Activated CD4-positive, alpha-beta T cell treated with anti-CD3 and anti-CD28 coated beads, Interleukin-2, amount 10 ng/mL, durations not matched to agents 7 days and 5 days (primary cell): Measurements from ENCODE around the gene ITPRIP. TPM values are rescaled to one million over a fixed set of nuclear protein-coding genes. Genes with fewer than 3 reads are reported as not detected.

Experiments used
- CTCF ChIA-PET: fragments of 350-600 bp; sonication (Branson Sonifier 250); formaldehyde crosslinking; loops from one replicate; lab custom pipeline; 2021; ENCODE audit warnings: antibody characterized with exemption; lab: Charles Lee
- POLR2A ChIA-PET: fragments of 350-600 bp; sonication (Branson Sonifier 250); formaldehyde crosslinking; loops from one replicate; lab custom pipeline; 2021; ENCODE audit warnings: antibody characterized with exemption; lab: Charles Lee
- DNase-seq: peaks from one replicate; pipeline ENCODE4 v3.0.0-alpha.2; 2020
- H3K27ac Mint-ChIP-seq: one replicate; pipeline ENCODE4 v1.8.0; 2021; ENCODE audit warnings: mild to moderate bottlenecking, moderate library complexity, mixed read lengths
- H3K27me3 Mint-ChIP-seq: one replicate; pipeline ENCODE4 v1.8.0; 2021; ENCODE audit warnings: mixed read lengths
- H3K36me3 Mint-ChIP-seq: one replicate; pipeline ENCODE4 v1.8.0; 2021; ENCODE audit warnings: low read depth, mixed read lengths
- H3K4me1 Mint-ChIP-seq: one replicate; pipeline ENCODE4 v1.8.0; 2021; ENCODE audit warnings: mixed read lengths
- H3K4me3 Mint-ChIP-seq: one replicate; pipeline ENCODE4 v1.8.0; 2021; ENCODE audit warnings: mild to moderate bottlenecking, moderate library complexity, mixed read lengths
- H3K9me3 Mint-ChIP-seq: one replicate; pipeline ENCODE4 v1.8.0; 2021; ENCODE audit warnings: mixed read lengths
- total RNA-seq, 2 experiments: library from RNA; stranded (reverse); gene quantifications; one replicate each; pipeline ENCODE4 v1.2.3, GENCODE V29; 2021

The ITPRIP gene
- total RNA-seq, 2 experiments from 2014 or later: 24.9 to 26.5 TPM

- DNase-seq: no peak
- no peaks in the 10 kb centered on the region for H3K9me3 Mint-ChIP-seq
- CTCF ChIA-PET: interaction anchor here (0.6 to 3.7 kb wide), 8 partner anchors 16 to 71 kb away, joined by 3 to 19 read pairs (median 3); partner anchors contain the start of genes CFAP58 and ITPRIP
- POLR2A ChIA-PET: no interaction called here
- H3K4me1 Mint-ChIP-seq: peaks cover 92% of the 10 kb centered on the region
- H3K27ac Mint-ChIP-seq: peak overlapping the region; percentile 88
- H3K4me3 Mint-ChIP-seq: peak overlapping the region; percentile 71
- H3K27me3 Mint-ChIP-seq: no peaks in the 10 kb centered on the region
- peaks cover 43% of the 10 kb centered on the region for H3K36me3 Mint-ChIP-seq
Observed at GRCh38 chr10:104321725-104322415, 16.4 kb downstream of the ITPRIP start.

- Mint-ChIP-seq H3K9me3 (no peaks in the 10 kb centered on the region), H3K36me3 (peaks cover 39% of the 10 kb centered on the region), H3K27me3 (no peaks in the 10 kb centered on the region), H3K4me1 (peaks cover 85% of the 10 kb centered on the region), H3K27ac (peak overlapping the region; percentile 88), H3K4me3 (no peak overlapping the region)
- POLR2A ChIA-PET: no interaction called here
- CTCF ChIA-PET: interaction anchor here (0.6 to 3.7 kb wide), 4 partner anchors 15 to 47 kb away, joined by 3 to 19 read pairs (median 3); partner anchors contain the start of gene ITPRIP
- DNase-seq: no peak
Observed at GRCh38 chr10:104321226-104321625, 17.0 kb downstream of the ITPRIP start.

GRCh38 chr10:104318810-104319741 is 19.2 kb downstream of the ITPRIP start:
- Mint-ChIP-seq H3K4me1 (peaks cover 64% of the 10 kb centered on the region), H3K9me3 (no peaks in the 10 kb centered on the region), H3K4me3 (no peak overlapping the region), H3K27ac (peak overlapping the region; percentile 62), H3K27me3 (no peaks in the 10 kb centered on the region), H3K36me3 (peaks cover 27% of the 10 kb centered on the region)
- POLR2A ChIA-PET: no interaction called here
- no peak for DNase-seq
- CTCF ChIA-PET: interaction anchor here (0.8 to 1.3 kb wide), 2 partner anchors 19 to 26 kb away, joined by 3 to 4 read pairs; no protein-coding TSS in a partner anchor

DNA sequence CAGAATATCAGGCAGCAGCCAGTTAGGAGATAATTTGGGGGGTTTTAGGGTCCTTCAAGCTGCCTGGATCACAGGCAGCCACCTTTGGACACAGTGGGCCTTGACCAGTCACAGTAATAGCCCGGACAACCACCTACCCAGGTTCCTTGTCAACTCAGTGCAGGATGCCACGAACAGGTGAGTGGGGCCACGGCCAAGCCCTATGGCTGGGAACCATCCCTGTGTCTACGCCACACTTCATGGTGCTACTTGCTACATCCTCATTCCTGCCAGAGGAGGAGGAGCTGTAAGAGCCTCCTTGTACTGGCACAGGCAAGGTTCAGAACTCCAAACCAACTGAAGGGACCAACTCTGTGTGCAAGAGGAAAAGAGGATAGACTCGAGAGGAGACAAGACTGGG is 19.9 kb downstream of the ITPRIP start:
- no peak overlapping the region for H3K27ac Mint-ChIP-seq
- DNase-seq: no peak
- H3K9me3 Mint-ChIP-seq: no peaks in the 10 kb centered on the region
- H3K4me3 Mint-ChIP-seq: no peak overlapping the region
- H3K4me1 Mint-ChIP-seq: peaks cover 56% of the 10 kb centered on the region
- peaks cover 28% of the 10 kb centered on the region for H3K36me3 Mint-ChIP-seq
- CTCF ChIA-PET: interaction anchor here (1.0 to 1.3 kb wide), 2 partner anchors 18 to 20 kb away, joined by 4 read pairs; partner anchors contain the start of gene ITPRIP
- POLR2A ChIA-PET: no interaction called here
- H3K27me3 Mint-ChIP-seq: no peaks in the 10 kb centered on the region

DNA sequence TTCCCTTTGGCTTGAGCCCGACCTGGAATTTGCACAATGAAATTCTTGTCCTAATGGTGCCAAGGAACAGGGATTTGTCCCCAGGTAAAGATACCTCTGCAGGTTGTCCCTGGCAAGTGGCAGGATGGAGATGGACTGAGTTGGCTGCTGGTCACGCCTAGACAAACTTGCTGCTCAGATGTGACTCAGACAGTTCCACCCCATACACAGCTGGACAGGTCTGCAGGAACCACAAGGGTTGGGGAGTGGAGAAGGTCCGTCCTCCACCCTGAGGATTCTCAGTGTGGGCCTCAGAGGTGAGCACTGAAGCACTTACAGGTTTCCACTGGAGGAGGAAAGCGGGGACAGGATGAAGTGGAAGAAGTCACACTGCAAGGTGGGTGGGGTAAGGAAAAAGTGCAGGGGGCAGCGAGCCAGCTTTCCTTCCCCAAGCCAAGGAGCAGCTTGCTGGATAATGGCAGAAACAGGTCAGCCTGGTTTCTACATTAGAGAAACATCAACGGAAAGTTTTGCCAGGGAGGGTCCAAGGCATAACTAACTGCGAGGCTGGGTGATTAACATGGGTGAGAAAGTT is 20.5 kb downstream of the ITPRIP start:
- POLR2A ChIA-PET: no interaction called here
- no peaks in the 10 kb centered on the region for H3K9me3 Mint-ChIP-seq
- DNase-seq: no peak
- CTCF ChIA-PET: interaction anchor here (1.0 to 3.5 kb wide), 3 partner anchors 12 to 20 kb away, joined by 4 to 15 read pairs (median 4); partner anchors contain the start of gene ITPRIP
- no peak overlapping the region for H3K27ac Mint-ChIP-seq
- peaks cover 31% of the 10 kb centered on the region for H3K36me3 Mint-ChIP-seq
- H3K27me3 Mint-ChIP-seq: no peaks in the 10 kb centered on the region
- H3K4me3 Mint-ChIP-seq: no peak overlapping the region
- peaks cover 51% of the 10 kb centered on the region for H3K4me1 Mint-ChIP-seq

DNA sequence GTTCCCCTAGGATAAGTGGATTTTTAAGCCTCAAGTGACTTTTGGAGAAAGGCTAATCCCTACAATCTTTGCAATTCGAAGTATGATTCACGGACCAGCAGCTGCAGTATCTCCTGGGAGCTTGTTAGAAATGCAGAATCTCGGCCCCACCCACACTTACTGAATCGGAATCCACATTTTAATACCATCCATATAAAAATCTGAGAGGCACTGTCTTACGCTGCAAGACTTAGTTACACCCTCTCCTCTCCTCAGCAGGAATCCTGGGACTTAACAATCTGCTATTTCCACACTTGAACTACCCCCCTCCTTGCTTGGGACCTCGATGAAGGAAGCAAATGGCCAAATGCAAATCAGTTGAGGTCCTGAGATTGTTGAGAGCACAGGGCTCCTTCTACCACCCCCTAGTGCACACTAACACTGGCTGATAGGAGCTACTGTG is 21.0 kb downstream of the ITPRIP start:
- Mint-ChIP-seq H3K27me3 (no peaks in the 10 kb centered on the region), H3K9me3 (no peaks in the 10 kb centered on the region), H3K4me1 (peaks cover 48% of the 10 kb centered on the region), H3K36me3 (peaks cover 33% of the 10 kb centered on the region), H3K27ac (no peak overlapping the region), H3K4me3 (no peak overlapping the region)
- CTCF ChIA-PET: interaction anchor here (1.0 to 3.5 kb wide), 4 partner anchors 10 to 21 kb away, joined by 4 to 15 read pairs (median 4); partner anchors contain the start of gene ITPRIP
- POLR2A ChIA-PET: no interaction called here
- DNase-seq: no peak

GRCh38 chr10:104316321-104317099 is 21.8 kb downstream of the ITPRIP start:
- ChIA-PET CTCF (interaction anchor here (1.0 to 3.5 kb wide), 7 partner anchors 10 to 35 kb away, joined by 3 to 15 read pairs (median 4); no protein-coding TSS in a partner anchor), POLR2A (no interaction called here)
- Mint-ChIP-seq H3K9me3 (no peaks in the 10 kb centered on the region), H3K27ac (no peak overlapping the region), H3K4me1 (peaks cover 47% of the 10 kb centered on the region), H3K27me3 (no peaks in the 10 kb centered on the region), H3K36me3 (peaks cover 36% of the 10 kb centered on the region), H3K4me3 (no peak overlapping the region)
- DNase-seq: no peak

- no peaks in the 10 kb centered on the region for H3K9me3 Mint-ChIP-seq
- peaks cover 47% of the 10 kb centered on the region for H3K4me1 Mint-ChIP-seq
- ChIA-PET CTCF (interaction anchor here (1.1 to 3.5 kb wide), 7 partner anchors 9 to 38 kb away, joined by 3 to 15 read pairs (median 4); no protein-coding TSS in a partner anchor), POLR2A (no interaction called here)
- peaks cover 41% of the 10 kb centered on the region for H3K36me3 Mint-ChIP-seq
- H3K27me3 Mint-ChIP-seq: no peaks in the 10 kb centered on the region
- no peak overlapping the region for H3K4me3 Mint-ChIP-seq
- DNase-seq: no peak
- H3K27ac Mint-ChIP-seq: no peak overlapping the region
Observed at GRCh38 chr10:104315486-104315921, 22.8 kb downstream of the ITPRIP start.

- peaks cover 44% of the 10 kb centered on the region for H3K36me3 Mint-ChIP-seq
- no peaks in the 10 kb centered on the region for H3K9me3 Mint-ChIP-seq
Observed at GRCh38 chr10:104314591-104315485, 23.4 kb downstream of the ITPRIP start.

DNA sequence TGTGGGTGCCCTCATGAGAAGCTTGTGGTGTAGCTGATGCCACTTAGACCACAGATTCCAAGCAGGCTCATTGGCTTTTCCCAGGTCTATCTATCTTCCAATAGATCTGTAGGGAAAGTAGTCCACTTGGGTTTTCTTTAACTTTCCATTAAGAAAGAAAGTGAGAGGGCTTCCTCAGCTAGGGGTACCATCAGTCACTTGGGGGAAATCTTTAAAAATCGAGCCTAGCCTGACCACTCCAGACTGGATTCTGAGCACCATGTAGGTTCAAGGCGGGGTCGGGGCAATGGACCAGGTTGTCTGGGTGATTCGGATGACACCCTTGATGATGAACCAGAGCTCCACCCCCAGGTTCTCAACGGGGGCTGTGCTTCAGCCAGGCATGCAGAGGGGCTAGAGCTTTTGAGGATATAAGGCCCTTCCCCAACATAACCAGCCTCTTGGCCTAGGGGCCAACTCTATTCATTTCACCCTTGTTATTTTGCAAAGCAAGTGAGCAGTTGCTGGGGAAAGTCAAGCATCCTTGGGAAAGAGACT is 27.0 kb downstream of the ITPRIP start:
- Mint-ChIP-seq H3K4me1 (peaks cover 59% of the 10 kb centered on the region), H3K36me3 (peaks cover 52% of the 10 kb centered on the region), H3K4me3 (no peak overlapping the region), H3K27ac (peak overlapping the region; percentile 27), H3K27me3 (no peaks in the 10 kb centered on the region), H3K9me3 (no peaks in the 10 kb centered on the region)
- POLR2A ChIA-PET: no interaction called here
- CTCF ChIA-PET: interaction anchor here (1.3 to 2.9 kb wide), 6 partner anchors 13 to 40 kb away, joined by 3 to 9 read pairs (median 4); no protein-coding TSS in a partner anchor
- no peak for DNase-seq

More at GRCh38 chr10:104314591-104315485, 23.4 kb downstream of the ITPRIP start:
- DNase-seq: no peak
- CTCF ChIA-PET: interaction anchor here (0.9 to 3.5 kb wide), 8 partner anchors 9 to 40 kb away, joined by 3 to 15 read pairs (median 5); no protein-coding TSS in a partner anchor
- Mint-ChIP-seq H3K27me3 (no peaks in the 10 kb centered on the region), H3K4me1 (peaks cover 47% of the 10 kb centered on the region), H3K4me3 (no peak overlapping the region), H3K27ac (no peak overlapping the region)
- POLR2A ChIA-PET: no interaction called here
